K562 (cell line): ENCODE measurements around the gene TCAP. TPM values are rescaled to one million over a fixed set of nuclear protein-coding genes. Genes with fewer than 3 reads are reported as not detected.

Experiments used
- ATF1 ChIP-seq, 2 experiments: fragments of 450-650 bp in 1 of 2; IDR thresholded peaks; 2 replicates each; pipeline ENCODE4 v1.6.1; 2016; ENCODE audit warnings: missing compliant biosample characterization in 1 of 2, missing genetic modification characterization in 1 of 2
- CBFA2T3 ChIP-seq: fragments of 450-650 bp; IDR thresholded peaks from 2 replicates; pipeline ENCODE4 v1.6.1; 2017
- CC2D1A ChIP-seq: fragments of 450-650 bp; IDR thresholded peaks from 2 replicates; pipeline ENCODE4 v1.6.1; 2017; ENCODE audit warnings: mild to moderate bottlenecking
- ETV1 ChIP-seq: fragments of 450-650 bp; conservative IDR thresholded peaks from 2 replicates; pipeline ENCODE4 v1.6.1; 2016; ENCODE audit warnings: missing genetic modification characterization, control low read depth, low read depth, missing compliant biosample characterization
- FIP1L1 ChIP-seq: fragments of 200-400 bp; formaldehyde crosslinking; IDR thresholded peaks from 2 replicates; pipeline ENCODE4 v1.6.1; 2018; ENCODE audit warnings: mild to moderate bottlenecking, low read depth, low read length; ENCODE audit not compliant: poor library complexity, severe bottlenecking
- HMG20A ChIP-seq: fragments of 450-650 bp; formaldehyde crosslinking; conservative IDR thresholded peaks from 2 replicates; pipeline ENCODE4 v1.4.0; 2020; ENCODE audit warnings: mild to moderate bottlenecking, mixed read lengths
- RAD21 ChIP-seq, 2 experiments: fragments of 250-450 bp in 1 of 2; fragments of 450-650 bp in 1 of 2; sonication (Bioruptor Pico) in 1 of 2; formaldehyde crosslinking in 1 of 2; IDR thresholded peaks in 1 of 2; conservative IDR thresholded peaks in 1 of 2; 2 replicates each; pipeline versions ENCODE4 v1.4.0 to v1.8.0; 2020 to 2022; ENCODE audit warnings: mild to moderate bottlenecking in 2 of 2, moderate library complexity in 1 of 2
- RCOR1 ChIP-seq, 2 experiments: IDR thresholded peaks; 2 replicates each; pipeline ENCODE4 v1.6.1; 2012; ENCODE audit warnings: low read depth in 2 of 2, low read length in 2 of 2, borderline replicate concordance in 1 of 2, improper control_type of control experiment in 1 of 2
- SUPT5H ChIP-seq: fragments of 450-650 bp; IDR thresholded peaks from 2 replicates; pipeline ENCODE4 v1.6.1; 2016
- TAF9B ChIP-seq: fragments of 450-650 bp; IDR thresholded peaks from 2 replicates; pipeline ENCODE4 v1.6.1; 2018; ENCODE audit warnings: mild to moderate bottlenecking; ENCODE audit not compliant: partially characterized antibody
- TEAD1 ChIP-seq, 2 experiments: fragments of 450-650 bp in 1 of 2; sonication (generic) in 1 of 2; formaldehyde crosslinking; IDR thresholded peaks; 2 replicates each; pipeline versions ENCODE4 v1.4.0 to v1.8.0; 2020 to 2022; ENCODE audit warnings: mild to moderate bottlenecking in 2 of 2, missing genetic modification reagents in 1 of 2
- ZNF133 ChIP-seq: fragments of 250-450 bp; sonication (Bioruptor Pico); IDR thresholded peaks from 2 replicates; pipeline ENCODE4 v1.4.0; 2020; ENCODE audit warnings: mild to moderate bottlenecking
- ZNF384 ChIP-seq: IDR thresholded peaks from 2 replicates; pipeline ENCODE4 v1.6.1; 2012; ENCODE audit warnings: low read depth, low read length, improper control_type of control experiment
- ZNF589 ChIP-seq: fragments of 200-800 bp; sonication (Bioruptor generic); IDR thresholded peaks from 2 replicates; pipeline ENCODE4 v1.6.1; 2016; ENCODE audit warnings: low read depth, missing genetic modification characterization, missing compliant biosample characterization
- polyA plus RNA-seq, 8 experiments: library from polyadenylated mRNA; depleted of rRNA in 4 of 8; stranded (reverse) in 5 of 8; unstranded in 3 of 8; fragments of >200 nt; fragmentation: Nextera tagmentation in 2 of 8; fragmentation: Illumina TruSeq in 1 of 8; extraction: Ambion mirVana in 2 of 8; extraction: Trizol in 1 of 8; gene quantifications; 2 replicates each; pipeline versions ENCODE4 v1.2.1 to v1.2.3, GENCODE V29; 2011 to 2014; ENCODE audit warnings: inconsistent platforms in 1 of 8, missing spikeins in 1 of 8
- total RNA-seq, 7 experiments: library from RNA; depleted of rRNA in 6 of 7; stranded (reverse); fragments of >200 nt in 6 of 7; fragmentation: Illumina TruSeq in 2 of 7; extraction: Trizol in 2 of 7; gene quantifications; 2 replicates each; pipeline versions ENCODE4 v1.2.1 to v1.2.3, GENCODE V29; 2011 to 2021; ENCODE audit warnings: low replicate concordance in 1 of 7
- TF ChIP-seq, protein P1 (sequence below): fragments of 250-450 bp; sonication (Bioruptor Pico); IDR thresholded peaks from 2 replicates; pipeline ENCODE4 v1.5.0; 2021
- TF ChIP-seq, protein P2 (sequence below): fragments of 250-450 bp; sonication (Bioruptor Pico); IDR thresholded peaks from 2 replicates; pipeline ENCODE4 v1.8.0; 2021; ENCODE audit warnings: moderate library complexity, mild to moderate bottlenecking, inconsistent platforms
- TF ChIP-seq, protein P3 (sequence below): IDR thresholded peaks from 3 replicates; pipeline ENCODE4 v1.6.1; 2011; ENCODE audit warnings: borderline replicate concordance, mild to moderate bottlenecking, moderate library complexity; ENCODE audit not compliant: insufficient read length; ENCODE audit errors: extremely low read depth
- TF ChIP-seq, protein P4 (sequence below): fragments of 250-450 bp; sonication (Bioruptor Pico); IDR thresholded peaks from 2 replicates; pipeline ENCODE4 v1.9.0; 2021; ENCODE audit warnings: mild to moderate bottlenecking, inconsistent platforms

Gene TCAP
- total and polyA plus RNA-seq, 9 of the 15 experiments (the other 6 are each of a cell fraction or from before 2014, with no cell fraction given): 0.33 to 1.4 (median 0.82) TPM; not detected in 2

DNA sequence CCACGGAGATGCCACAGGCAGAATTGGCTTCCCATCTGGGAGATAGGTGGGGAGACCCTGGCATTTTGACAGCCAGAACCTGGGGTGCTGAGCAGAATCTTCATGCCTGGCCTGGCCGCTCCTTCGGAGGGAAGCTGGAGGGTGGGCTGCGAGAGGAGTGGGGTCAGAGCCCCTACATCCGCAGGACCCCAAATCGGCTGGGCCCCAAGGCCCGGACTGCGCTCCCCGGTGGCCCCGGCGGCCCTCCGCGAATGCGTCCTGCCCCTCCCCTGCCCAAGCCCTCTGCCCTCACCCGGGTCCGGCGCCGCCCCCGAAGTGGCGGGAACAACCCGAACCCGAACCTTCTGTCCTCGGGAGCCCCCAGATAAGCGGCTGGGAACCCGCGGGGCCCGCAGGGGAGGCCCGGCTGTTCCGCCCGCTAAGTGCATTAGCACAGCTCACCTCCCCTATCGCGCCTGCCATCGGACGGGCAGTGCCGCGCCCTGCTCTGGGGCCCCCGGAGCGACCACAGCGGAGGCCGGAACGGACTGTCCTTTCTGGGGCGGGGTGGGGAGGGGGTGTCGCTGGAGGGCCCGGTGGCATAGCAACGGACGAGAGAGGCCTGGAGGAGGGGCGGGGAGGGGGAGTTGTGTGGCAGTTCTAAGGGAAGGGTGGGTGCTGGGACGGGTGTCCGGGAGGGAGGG is 2.3 kb downstream of the TCAP start (continued):
- peak in 1 of 2 experiments; percentile 29; a peak in 1 of 4 replicates for TF ChIP-seq RAD21 (CRISPR knock-in tag; conservative IDR thresholded peaks at IDR 0.05 in 1 of 2, IDR thresholded peaks at IDR 0.05 in 1 of 2)
- TF ChIP-seq CBFA2T3: peak; percentile 82
- no peak for TF ChIP-seq HMG20A (CRISPR knock-in tag)
- TF ChIP-seq, protein P1, sequence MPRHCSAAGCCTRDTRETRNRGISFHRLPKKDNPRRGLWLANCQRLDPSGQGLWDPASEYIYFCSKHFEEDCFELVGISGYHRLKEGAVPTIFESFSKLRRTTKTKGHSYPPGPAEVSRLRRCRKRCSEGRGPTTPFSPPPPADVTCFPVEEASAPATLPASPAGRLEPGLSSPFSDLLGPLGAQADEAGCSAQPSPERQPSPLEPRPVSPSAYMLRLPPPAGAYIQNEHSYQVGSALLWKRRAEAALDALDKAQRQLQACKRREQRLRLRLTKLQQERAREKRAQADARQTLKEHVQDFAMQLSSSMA: no peak
- TF ChIP-seq ATF1 (CRISPR knock-in tag; IDR thresholded peaks at IDR 0.05): no peak
- no peak for TF ChIP-seq ATF1 (tag; IDR thresholded peaks at IDR 0.05)
- TF ChIP-seq, protein P2, sequence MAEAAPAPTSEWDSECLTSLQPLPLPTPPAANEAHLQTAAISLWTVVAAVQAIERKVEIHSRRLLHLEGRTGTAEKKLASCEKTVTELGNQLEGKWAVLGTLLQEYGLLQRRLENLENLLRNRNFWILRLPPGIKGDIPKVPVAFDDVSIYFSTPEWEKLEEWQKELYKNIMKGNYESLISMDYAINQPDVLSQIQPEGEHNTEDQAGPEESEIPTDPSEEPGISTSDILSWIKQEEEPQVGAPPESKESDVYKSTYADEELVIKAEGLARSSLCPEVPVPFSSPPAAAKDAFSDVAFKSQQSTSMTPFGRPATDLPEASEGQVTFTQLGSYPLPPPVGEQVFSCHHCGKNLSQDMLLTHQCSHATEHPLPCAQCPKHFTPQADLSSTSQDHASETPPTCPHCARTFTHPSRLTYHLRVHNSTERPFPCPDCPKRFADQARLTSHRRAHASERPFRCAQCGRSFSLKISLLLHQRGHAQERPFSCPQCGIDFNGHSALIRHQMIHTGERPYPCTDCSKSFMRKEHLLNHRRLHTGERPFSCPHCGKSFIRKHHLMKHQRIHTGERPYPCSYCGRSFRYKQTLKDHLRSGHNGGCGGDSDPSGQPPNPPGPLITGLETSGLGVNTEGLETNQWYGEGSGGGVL (CRISPR knock-in tag): no peak
- peak; percentile 79 for TF ChIP-seq ETV1 (tag)
- no peak for TF ChIP-seq FIP1L1
- TF ChIP-seq TAF9B: no peak
- TF ChIP-seq ZNF589: no peak
- no peak for TF ChIP-seq ZNF133
- peak; percentile 92 for TF ChIP-seq CC2D1A
- no peak for TF ChIP-seq ZNF384
- TF ChIP-seq, protein P3, sequence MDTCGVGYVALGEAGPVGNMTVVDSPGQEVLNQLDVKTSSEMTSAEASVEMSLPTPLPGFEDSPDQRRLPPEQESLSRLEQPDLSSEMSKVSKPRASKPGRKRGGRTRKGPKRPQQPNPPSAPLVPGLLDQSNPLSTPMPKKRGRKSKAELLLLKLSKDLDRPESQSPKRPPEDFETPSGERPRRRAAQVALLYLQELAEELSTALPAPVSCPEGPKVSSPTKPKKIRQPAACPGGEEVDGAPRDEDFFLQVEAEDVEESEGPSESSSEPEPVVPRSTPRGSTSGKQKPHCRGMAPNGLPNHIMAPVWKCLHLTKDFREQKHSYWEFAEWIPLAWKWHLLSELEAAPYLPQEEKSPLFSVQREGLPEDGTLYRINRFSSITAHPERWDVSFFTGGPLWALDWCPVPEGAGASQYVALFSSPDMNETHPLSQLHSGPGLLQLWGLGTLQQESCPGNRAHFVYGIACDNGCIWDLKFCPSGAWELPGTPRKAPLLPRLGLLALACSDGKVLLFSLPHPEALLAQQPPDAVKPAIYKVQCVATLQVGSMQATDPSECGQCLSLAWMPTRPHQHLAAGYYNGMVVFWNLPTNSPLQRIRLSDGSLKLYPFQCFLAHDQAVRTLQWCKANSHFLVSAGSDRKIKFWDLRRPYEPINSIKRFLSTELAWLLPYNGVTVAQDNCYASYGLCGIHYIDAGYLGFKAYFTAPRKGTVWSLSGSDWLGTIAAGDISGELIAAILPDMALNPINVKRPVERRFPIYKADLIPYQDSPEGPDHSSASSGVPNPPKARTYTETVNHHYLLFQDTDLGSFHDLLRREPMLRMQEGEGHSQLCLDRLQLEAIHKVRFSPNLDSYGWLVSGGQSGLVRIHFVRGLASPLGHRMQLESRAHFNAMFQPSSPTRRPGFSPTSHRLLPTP: no peak
- TF ChIP-seq SUPT5H: 0 out of 2 replicates have a peak, but pooled peaks have one; percentile 35
- TF ChIP-seq, protein P4, sequence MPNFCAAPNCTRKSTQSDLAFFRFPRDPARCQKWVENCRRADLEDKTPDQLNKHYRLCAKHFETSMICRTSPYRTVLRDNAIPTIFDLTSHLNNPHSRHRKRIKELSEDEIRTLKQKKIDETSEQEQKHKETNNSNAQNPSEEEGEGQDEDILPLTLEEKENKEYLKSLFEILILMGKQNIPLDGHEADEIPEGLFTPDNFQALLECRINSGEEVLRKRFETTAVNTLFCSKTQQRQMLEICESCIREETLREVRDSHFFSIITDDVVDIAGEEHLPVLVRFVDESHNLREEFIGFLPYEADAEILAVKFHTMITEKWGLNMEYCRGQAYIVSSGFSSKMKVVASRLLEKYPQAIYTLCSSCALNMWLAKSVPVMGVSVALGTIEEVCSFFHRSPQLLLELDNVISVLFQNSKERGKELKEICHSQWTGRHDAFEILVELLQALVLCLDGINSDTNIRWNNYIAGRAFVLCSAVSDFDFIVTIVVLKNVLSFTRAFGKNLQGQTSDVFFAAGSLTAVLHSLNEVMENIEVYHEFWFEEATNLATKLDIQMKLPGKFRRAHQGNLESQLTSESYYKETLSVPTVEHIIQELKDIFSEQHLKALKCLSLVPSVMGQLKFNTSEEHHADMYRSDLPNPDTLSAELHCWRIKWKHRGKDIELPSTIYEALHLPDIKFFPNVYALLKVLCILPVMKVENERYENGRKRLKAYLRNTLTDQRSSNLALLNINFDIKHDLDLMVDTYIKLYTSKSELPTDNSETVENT (CRISPR knock-in tag): peak; percentile 43; the same call in 1 of the 2 replicates
- TF ChIP-seq TEAD1 (CRISPR knock-in tag; IDR thresholded peaks at IDR 0.05): 0 out of 4 replicates have a peak, but pooled peaks of 1 of the 2 experiments have one; percentile 40
- TF ChIP-seq RCOR1 (IDR thresholded peaks at IDR 0.05; ENCODE audit: borderline replicate concordance in 1 of 2, low read depth in 2 of 2, low read length in 2 of 2): peak in 1 of 2 experiments; percentile 59; a peak in 1 of 4 replicates
